GM12892 (cell line): ENCODE measurements around the gene ZBTB20.

Experiments
- POLR2A ChIP-seq: IDR thresholded peaks from 2 replicates; pipeline ENCODE4 v1.6.1; 2011; ENCODE audit warnings: low read depth, low read length, control low read depth
- TAF1 ChIP-seq: IDR thresholded peaks from 2 replicates; pipeline ENCODE4 v1.6.1; 2011; ENCODE audit warnings: low read depth, mild to moderate bottlenecking, control low read depth, low read length, borderline replicate concordance

DNA sequence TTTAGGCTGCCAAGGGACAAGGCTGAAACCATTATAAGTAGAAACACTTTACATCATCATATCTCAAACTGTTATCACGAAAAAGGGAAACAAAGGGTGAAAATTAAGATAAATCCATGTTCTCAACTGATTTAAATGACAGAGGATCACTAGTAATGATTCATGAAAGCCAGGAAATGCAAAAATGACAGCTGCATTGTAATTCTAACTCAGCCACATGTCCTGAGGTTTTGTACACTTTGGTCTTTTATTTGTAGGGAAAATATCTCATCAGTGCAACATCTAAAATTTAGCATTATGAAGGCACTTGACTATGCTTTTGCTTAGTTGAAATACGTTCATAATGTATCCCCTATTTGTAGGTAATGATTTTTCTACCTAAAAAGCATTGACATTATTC lies 473.6 kb downstream of the ZBTB20 start:
- TF ChIP-seq TAF1 = no peak
- TF ChIP-seq POLR2A = no peak
